GM12892 (cell line): Measurements from ENCODE around the gene WNT7B. TPM values are rescaled to one million over a fixed set of nuclear protein-coding genes. Genes with fewer than 3 reads are reported as not detected.

ENCODE experiments used
- DNase-seq: peaks from one replicate; pipeline ENCODE4 v3.0.0; 2011; ENCODE audit not compliant: insufficient read length
- FAIRE-seq: peaks from 2 replicates; lab custom pipeline; 2011; peaks lifted over from hg19 to GRCh38; lab: Jason Lieb, UNC
- POLR2A ChIP-seq: IDR thresholded peaks from 2 replicates; pipeline ENCODE4 v1.6.1; 2011; ENCODE audit warnings: low read depth, low read length, control low read depth
- POLR2AphosphoS5 ChIP-seq: IDR thresholded peaks from 2 replicates; pipeline ENCODE4 v1.6.1; 2011; ENCODE audit warnings: low read depth, low read length, control low read depth
- TAF1 ChIP-seq: IDR thresholded peaks from 2 replicates; pipeline ENCODE4 v1.6.1; 2011; ENCODE audit warnings: low read depth, mild to moderate bottlenecking, control low read depth, low read length, borderline replicate concordance
- polyA plus RNA-seq: library from polyadenylated mRNA; unstranded; fragments of >200 nt; gene quantifications from one replicate; pipeline ENCODE4 v1.2.1, GENCODE V29; 2012; ENCODE audit warnings: missing spikeins, inconsistent platforms; ENCODE audit not compliant: missing spikeins

WNT7B gene
- polyA plus RNA-seq: 0.23 TPM

- DNase-seq: no peak
- no peak for FAIRE-seq
- no peak for TF ChIP-seq POLR2A
Measured at GRCh38 chr22:45977003-45977411, at the start of gene WNT7B. Gene WNT7B, minus strand, starts transcription at chr22:45977162. Its CDS starts 408 bp downstream, at chr22:45976754.

DNA sequence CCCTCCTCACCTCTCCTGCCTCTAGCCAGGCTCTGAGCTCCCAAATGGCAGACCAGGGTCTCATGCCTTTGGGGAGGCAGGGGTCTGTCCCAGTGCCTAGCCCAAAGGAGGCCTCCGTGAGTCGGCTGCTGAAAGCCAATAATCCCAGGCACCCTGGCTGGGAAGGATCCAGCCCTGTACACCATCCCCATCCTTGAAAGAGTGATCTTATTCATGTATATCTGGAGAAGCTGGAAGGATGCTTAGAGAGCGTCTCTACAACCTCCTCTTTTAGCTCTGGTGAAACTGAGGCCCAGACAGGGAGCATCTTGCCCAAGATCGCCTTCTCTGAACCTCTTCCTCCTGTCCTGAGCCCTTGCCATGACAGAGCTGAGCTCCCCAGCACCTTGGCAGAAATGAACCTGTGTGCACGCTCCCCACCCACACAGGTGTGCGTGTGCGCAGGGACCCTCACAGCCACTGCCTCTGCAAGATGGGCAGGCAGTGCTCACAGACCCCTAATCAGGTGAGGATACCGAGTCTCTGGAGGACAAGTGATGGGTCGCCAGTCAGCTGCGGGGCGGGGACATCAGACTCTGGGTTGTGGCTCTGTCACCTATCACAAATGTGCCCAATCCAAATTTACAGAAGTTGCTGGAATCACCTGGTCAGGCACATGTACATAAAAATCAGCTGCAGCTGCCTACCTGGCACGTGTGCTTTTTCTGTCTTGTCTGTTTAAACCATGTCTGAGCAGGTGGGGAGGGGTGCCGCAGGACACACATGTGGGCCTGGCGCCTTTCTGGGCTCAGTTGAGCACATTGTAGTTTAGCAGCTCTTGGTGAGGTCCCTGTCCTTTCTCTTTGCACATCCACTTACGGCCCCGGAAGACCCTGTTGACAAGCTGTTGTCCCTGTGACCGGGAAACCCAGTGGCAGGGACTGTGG, 49.3 kb upstream of the WNT7B start:
- FAIRE-seq: no peak

GRCh38 chr22:46025225-46025972, 48.4 kb upstream of the WNT7B start:
- FAIRE-seq (no peak), DNase-seq (no peak)
- TF ChIP-seq POLR2A (no peak), TAF1 (no peak), POLR2AphosphoS5 (no peak)

More for the DNA sequence above, 49.3 kb upstream of the WNT7B start:
- TF ChIP-seq POLR2A (no peak), POLR2AphosphoS5 (no peak), TAF1 (no peak)
- DNase-seq: no peak

GRCh38 chr22:46024136-46024840, 47.3 kb upstream of the WNT7B start:
- no peak for FAIRE-seq

GRCh38 chr22:46023558-46023981, 46.6 kb upstream of the WNT7B start:
- DNase-seq (no peak), FAIRE-seq (no peak)
- TF ChIP-seq TAF1: no peak
- no peak for TF ChIP-seq POLR2A
- TF ChIP-seq POLR2AphosphoS5: no peak

More at GRCh38 chr22:46024136-46024840, 47.3 kb upstream of the WNT7B start:
- TF ChIP-seq TAF1: no peak
- no peak for TF ChIP-seq POLR2A
- no peak for TF ChIP-seq POLR2AphosphoS5
- no peak for DNase-seq

- no peak for FAIRE-seq
- no peak for DNase-seq
- TF ChIP-seq POLR2A: no peak
- no peak for TF ChIP-seq POLR2AphosphoS5
- no peak for TF ChIP-seq TAF1
Measured at GRCh38 chr22:46022881-46023512, 46.0 kb upstream of the WNT7B start.

DNA sequence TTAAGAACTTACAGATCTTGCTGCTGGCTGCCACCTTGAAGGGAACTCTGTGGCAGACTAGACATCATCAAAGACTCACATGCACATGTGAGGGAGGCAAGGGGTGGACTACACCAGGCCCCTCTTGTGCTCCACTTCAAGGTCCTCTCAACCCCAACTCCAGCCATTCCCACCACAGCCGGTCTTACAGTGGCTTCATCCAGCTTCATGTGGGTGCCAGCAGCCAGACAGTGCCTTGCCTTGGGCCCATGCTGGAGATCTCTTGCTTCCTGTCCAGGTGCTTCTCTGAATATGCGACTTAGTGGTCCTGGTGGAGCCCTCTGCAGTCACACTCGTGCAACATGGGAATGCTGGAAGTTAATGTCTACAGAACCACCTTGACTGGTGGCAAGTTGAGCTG, 44.6 kb upstream of the WNT7B start:
- no peak for FAIRE-seq
- TF ChIP-seq TAF1 (no peak), POLR2A (no peak), POLR2AphosphoS5 (no peak)

GRCh38 chr22:46019351-46019750, 42.4 kb upstream of the WNT7B start:
- DNase-seq (no peak), FAIRE-seq (no peak)
- no peak for TF ChIP-seq POLR2A
- no peak for TF ChIP-seq POLR2AphosphoS5
- TF ChIP-seq TAF1: no peak

More for the DNA sequence above, 44.6 kb upstream of the WNT7B start:
- DNase-seq: no peak

GRCh38 chr22:46018859-46019258, 41.9 kb upstream of the WNT7B start:
- FAIRE-seq: no peak
- TF ChIP-seq POLR2AphosphoS5 (no peak), POLR2A (no peak), TAF1 (no peak)
- DNase-seq: no peak

DNA sequence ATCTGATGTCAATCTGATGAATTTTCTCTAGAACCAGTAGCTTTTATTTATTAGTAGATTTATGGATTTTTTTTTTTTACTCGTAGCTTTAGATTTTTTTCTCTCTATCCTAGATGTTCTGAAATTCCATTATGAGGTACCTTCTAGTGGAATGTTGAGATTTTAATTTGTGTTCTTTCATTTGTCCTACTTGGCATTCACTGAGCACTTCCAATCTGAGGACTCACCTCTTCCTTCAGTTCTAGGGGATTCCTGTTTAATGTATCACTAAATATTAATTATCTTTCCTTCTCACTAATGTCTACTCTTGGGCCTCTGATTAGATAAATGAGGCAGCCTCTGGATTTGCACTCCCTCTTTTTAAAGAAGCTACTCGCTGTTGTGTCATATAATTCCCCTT, 40.2 kb upstream of the WNT7B start:
- DNase-seq (no peak), FAIRE-seq (no peak)
- TF ChIP-seq POLR2A: no peak
